Uterus (tissue), 4 donors: Measurements from ENCODE around the gene AMOTL1. TPM values are rescaled to one million over a fixed set of nuclear protein-coding genes. Genes with fewer than 3 reads are reported as not detected.

Experiments
- DNase-seq, 2 donors: peaks; one replicate each; pipeline ENCODE4 v3.0.0-alpha.2; 2019 to 2020
- H3K27ac ChIP-seq, 2 donors: fragments of 200-600 bp; sonication (generic); 1 replicate in 1 of 2; 2 replicates in 1 of 2; pipeline ENCODE4 v1.5.1; 2016 to 2018
- H3K27me3 ChIP-seq, 2 donors: fragments of 200-600 bp; sonication (generic); one replicate each; pipeline ENCODE4 v1.5.1; 2018 to 2019; ENCODE audit warnings: control low read depth in 1 of 2
- H3K36me3 ChIP-seq, 2 donors: fragments of 200-600 bp; sonication (generic); one replicate each; pipeline ENCODE4 v1.5.1; 2019; ENCODE audit warnings: control low read depth in 1 of 2
- H3K4me1 ChIP-seq, 2 donors: fragments of 200-600 bp; sonication (generic); one replicate each; pipeline ENCODE4 v1.5.1; 2018 to 2019; ENCODE audit warnings: control low read depth in 1 of 2
- H3K4me3 ChIP-seq, 2 donors: fragments of 200-600 bp; sonication (generic); 1 replicate in 1 of 2; 2 replicates in 1 of 2; pipeline ENCODE4 v1.5.1; 2018 to 2019; ENCODE audit warnings: mild to moderate bottlenecking in 1 of 2
- H3K9me3 ChIP-seq, 2 donors: fragments of 200-600 bp; sonication (generic); one replicate each; pipeline ENCODE4 v1.5.1; 2019; ENCODE audit warnings: control low read depth in 1 of 2
- CTCF ChIP-seq, 4 experiments: fragments of 200-600 bp in 2 of 4; fragments of 450-650 bp in 2 of 4; sonication (generic) in 2 of 4; IDR thresholded peaks; one replicate each; pipeline ENCODE4 v1.5.1; 2016 to 2019; ENCODE audit warnings: antibody characterized with exemption in 4 of 4, mild to moderate bottlenecking in 2 of 4, moderate library complexity in 1 of 4
- POLR2A ChIP-seq, 2 donors: fragments of 450-650 bp; IDR thresholded peaks; one replicate each; pipeline ENCODE4 v1.6.1; 2016; ENCODE audit warnings: antibody characterized with exemption in 2 of 2, mild to moderate bottlenecking in 1 of 2, moderate library complexity in 1 of 2
- intact Hi-C: fragments of 100-400 bp; cut with DNase I; formaldehyde crosslinking; loops from one replicate; pipeline ENCODE4 v1.15.1; 2023; ENCODE audit warnings: low total_unique reads
- total RNA-seq, 4 donors: library from RNA; depleted of rRNA in 3 of 4; stranded (reverse); fragments of >200 nt in 3 of 4; gene quantifications; one replicate each; pipeline versions ENCODE4 v1.1.0 to v1.2.4, GENCODE V29; 2014 to 2023
- donor health status: DM: yes; HTN: yes; CAD: no.

Gene AMOTL1
- total RNA-seq, 4 donors from 2014 or later: 20.6 to 107 (median 41.5) TPM

DNA sequence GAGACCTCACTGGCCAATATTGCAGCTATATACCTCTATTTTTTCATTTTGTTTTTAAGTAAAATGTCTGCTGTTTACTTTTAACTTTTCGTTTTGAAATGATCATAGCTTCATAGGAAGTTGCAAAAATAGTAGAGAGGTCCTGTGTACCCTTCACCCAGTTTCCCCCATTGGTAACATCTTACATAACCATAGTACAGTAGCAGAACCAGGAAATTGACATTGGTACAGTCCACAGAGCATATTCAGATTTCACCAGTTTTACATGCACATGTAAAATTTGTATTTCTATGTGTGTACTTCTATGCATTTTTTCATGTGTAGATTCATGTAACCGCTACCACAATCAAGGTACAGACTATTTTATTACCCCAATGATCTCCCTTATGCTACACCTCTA, 3.8 kb downstream of the AMOTL1 start:
- Histone ChIP-seq H3K36me3 (no peaks in the 10 kb centered on the region), H3K27ac (no peak overlapping the region), H3K9me3 (no peaks in the 10 kb centered on the region), H3K4me1 (peaks cover 3 to 6% of the 10 kb centered on the region in 2 donors), H3K4me3 (no peak overlapping the region), H3K27me3 (no peaks in the 10 kb centered on the region)
- DNase-seq: no peak
- intact Hi-C loops: no loop called here
- TF ChIP-seq CTCF (IDR thresholded peaks at IDR 0.05) (no peak), POLR2A (IDR thresholded peaks at IDR 0.05) (no peak)

DNA sequence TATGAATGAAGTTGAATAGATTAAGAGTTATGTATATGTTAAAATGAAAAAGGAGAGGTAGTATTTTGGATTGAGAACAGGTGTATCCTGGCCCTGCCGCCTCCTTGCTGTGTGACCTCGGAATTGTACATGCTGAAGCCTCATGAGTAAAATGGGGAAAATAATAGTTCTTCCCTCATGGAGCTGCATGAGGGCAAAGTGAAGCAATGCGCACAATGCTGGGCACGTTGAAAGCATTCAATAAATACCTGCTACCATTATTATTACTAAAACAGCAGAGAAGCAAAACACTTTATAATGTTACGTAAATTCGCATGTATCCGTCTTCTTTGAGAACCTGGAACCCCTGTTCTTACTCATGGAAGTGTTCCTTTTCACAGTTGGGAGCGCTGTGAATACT, 5.7 kb downstream of the AMOTL1 start:
- TF ChIP-seq CTCF (IDR thresholded peaks at IDR 0.05) (no peak), POLR2A (IDR thresholded peaks at IDR 0.05) (no peak)
- Histone ChIP-seq H3K27ac (no peak overlapping the region), H3K9me3 (no peaks in the 10 kb centered on the region), H3K4me3 (no peak overlapping the region), H3K36me3 (no peaks in the 10 kb centered on the region), H3K4me1 (peaks cover 0 to 6% of the 10 kb centered on the region in 2 donors), H3K27me3 (no peaks in the 10 kb centered on the region)
- no peak for DNase-seq
- intact Hi-C loops: no loop called here

- intact Hi-C loops: no loop called here
Measured at GRCh38 chr11:94774345-94774744, 6.2 kb downstream of the AMOTL1 start.

GRCh38 chr11:94775567-94776327, 7.6 kb downstream of the AMOTL1 start:
- H3K27me3 ChIP-seq: no peaks in the 10 kb centered on the region
- TF ChIP-seq POLR2A (IDR thresholded peaks at IDR 0.05) (no peak), CTCF (IDR thresholded peaks at IDR 0.05) (no peak)
- H3K4me3 ChIP-seq: no peak overlapping the region
- intact Hi-C loops: no loop called here
- H3K36me3 ChIP-seq: no peaks in the 10 kb centered on the region
- peak overlapping the region in 1 of 2 donors; percentile 56 for H3K27ac ChIP-seq
- no peak for DNase-seq
- H3K9me3 ChIP-seq: no peaks in the 10 kb centered on the region
- peaks cover 0 to 6% of the 10 kb centered on the region in 2 donors for H3K4me1 ChIP-seq

More at GRCh38 chr11:94774345-94774744, 6.2 kb downstream of the AMOTL1 start:
- Histone ChIP-seq H3K36me3 (no peaks in the 10 kb centered on the region), H3K4me3 (no peak overlapping the region), H3K27ac (peak overlapping the region in 1 of 2 donors; percentile 3), H3K27me3 (no peaks in the 10 kb centered on the region), H3K9me3 (no peaks in the 10 kb centered on the region), H3K4me1 (peaks cover 0 to 6% of the 10 kb centered on the region in 2 donors)
- TF ChIP-seq CTCF (IDR thresholded peaks at IDR 0.05) (no peak), POLR2A (IDR thresholded peaks at IDR 0.05) (no peak)
- DNase-seq: no peak
